Right renal pelvis (tissue), 4 donors: Measurements from ENCODE around the gene LOXHD1. TPM values are rescaled to one million over a fixed set of nuclear protein-coding genes. Genes with fewer than 3 reads are reported as not detected.

Experiments used
- DNase-seq, 4 donors: peaks; one replicate each; pipeline ENCODE4 v3.0.0-alpha.2; 2013; ENCODE audit warnings: low read depth in 4 of 4, low spot score in 3 of 4, missing footprints in 1 of 4
- polyA plus RNA-seq, 4 donors: library from polyadenylated mRNA; unstranded; fragments of 120-200 nt; gene quantifications; one replicate each; pipeline ENCODE4 v1.2.1, GENCODE V29; 2013; ENCODE audit not compliant: insufficient read length in 4 of 4

Gene LOXHD1
- polyA plus RNA-seq, 4 donors = 0.37 to 1.2 (median 0.67) TPM

DNA sequence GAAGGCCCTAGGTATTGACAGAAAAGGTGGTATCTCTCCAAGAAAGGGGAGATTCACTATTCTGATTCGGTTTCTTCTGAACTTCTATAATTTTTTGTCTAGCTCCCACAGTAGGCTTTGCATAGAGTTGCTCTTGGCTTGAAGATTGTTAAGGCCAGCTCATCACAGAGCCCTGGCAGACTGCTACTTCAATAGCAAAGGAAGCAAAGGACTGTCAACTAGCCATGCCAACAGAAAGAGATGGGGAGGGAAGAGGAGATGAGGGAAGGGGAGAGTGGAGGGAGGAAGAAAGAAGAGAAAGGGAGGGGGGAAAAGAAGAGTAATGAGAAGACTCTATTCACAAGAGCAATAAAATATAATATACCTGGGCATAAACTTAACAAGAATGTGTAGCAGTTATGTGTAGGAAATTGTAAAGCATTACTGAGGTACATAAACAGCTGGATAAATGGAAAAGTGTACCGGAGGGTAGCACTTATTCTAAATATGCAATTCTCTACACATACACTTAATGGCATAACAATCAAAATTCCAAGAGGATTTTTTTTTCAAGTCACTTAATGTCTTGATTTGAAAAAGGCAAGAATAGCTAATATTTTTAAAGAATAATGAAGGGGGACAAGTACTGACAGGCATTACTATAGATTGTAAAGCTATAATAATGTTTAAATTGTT lies 102.5 kb downstream of the LOXHD1 start:
- DNase-seq = no peak

- no peak for DNase-seq
Measured at GRCh38 chr18:46550609-46551008, 106.4 kb downstream of the LOXHD1 start.

GRCh38 chr18:46547520-46547919 lies 109.5 kb downstream of the LOXHD1 start:
- DNase-seq = no peak

DNA sequence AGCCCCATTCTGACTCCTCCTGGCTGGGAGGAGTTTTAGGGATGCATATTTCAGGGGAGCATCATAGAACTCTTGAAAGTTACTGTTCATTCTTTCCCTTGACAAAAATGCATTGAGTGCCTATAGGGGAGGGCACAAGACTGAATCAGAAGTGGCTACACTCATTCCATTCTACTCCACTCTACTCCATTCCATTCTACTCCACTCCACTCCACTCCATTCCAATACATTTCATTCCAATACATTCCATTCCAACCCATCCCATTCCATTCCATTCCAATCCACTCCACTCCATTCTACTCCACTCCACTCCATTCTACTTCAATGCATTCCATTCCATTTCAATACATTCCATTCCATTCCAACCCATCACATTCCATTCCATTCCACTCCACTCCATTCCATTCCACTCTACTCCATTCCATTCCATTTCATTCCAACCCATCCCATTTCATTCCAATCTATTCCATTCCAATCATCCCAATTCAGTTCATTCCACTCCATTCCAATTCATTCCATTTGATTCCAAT lies 110.8 kb downstream of the LOXHD1 start:
- no peak for DNase-seq

GRCh38 chr18:46542545-46542944 lies 114.5 kb downstream of the LOXHD1 start:
- DNase-seq = peak; percentile 12 to 28 (median 20)

DNA sequence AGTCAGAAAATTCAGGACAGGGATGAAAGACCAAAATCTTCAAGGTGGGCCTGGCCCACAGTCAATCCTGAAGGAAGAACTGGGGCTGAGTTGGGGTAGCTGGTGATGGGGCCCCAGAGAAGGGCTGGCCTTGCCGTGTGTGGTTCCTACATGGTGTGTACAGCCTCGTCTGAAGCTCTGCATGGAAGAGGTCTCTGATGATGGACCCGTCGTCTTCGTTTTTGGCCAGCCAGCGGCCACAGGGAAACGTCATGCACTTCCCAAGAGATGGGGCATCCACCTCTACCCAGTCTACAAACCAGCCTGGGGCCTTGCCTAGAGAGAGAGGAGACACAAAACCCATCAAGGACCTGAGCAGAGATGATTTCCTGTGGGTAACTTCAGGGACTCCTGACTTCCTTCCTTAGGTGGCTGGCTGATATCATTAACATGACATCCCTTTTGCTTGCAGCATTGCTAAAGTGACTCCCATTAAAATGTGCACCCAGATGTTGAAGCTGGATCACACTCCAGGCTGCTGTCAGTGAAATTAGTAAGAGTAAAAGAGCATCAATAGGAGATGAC lies 115.3 kb downstream of the LOXHD1 start:
- no peak for DNase-seq

DNA sequence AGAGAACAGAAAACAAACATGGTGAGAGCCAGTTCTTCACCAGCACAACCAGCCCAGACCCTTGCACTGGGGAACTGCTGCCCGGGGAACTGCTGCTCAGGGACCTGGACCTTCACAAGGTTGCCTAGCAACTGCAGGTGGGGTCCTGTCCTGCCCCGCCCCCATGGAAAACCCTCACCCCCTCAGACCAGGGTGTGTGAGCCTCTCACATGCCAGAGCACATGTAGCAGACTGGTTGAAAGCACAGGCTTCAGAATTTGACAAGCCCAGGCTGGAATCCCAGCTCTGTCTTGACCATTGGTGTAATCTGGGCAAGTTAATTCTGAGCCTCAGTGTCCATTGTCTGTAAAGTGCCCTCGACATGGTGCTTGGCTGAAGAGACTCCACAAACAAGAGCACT lies 118.6 kb downstream of the LOXHD1 start:
- DNase-seq = no peak

DNA sequence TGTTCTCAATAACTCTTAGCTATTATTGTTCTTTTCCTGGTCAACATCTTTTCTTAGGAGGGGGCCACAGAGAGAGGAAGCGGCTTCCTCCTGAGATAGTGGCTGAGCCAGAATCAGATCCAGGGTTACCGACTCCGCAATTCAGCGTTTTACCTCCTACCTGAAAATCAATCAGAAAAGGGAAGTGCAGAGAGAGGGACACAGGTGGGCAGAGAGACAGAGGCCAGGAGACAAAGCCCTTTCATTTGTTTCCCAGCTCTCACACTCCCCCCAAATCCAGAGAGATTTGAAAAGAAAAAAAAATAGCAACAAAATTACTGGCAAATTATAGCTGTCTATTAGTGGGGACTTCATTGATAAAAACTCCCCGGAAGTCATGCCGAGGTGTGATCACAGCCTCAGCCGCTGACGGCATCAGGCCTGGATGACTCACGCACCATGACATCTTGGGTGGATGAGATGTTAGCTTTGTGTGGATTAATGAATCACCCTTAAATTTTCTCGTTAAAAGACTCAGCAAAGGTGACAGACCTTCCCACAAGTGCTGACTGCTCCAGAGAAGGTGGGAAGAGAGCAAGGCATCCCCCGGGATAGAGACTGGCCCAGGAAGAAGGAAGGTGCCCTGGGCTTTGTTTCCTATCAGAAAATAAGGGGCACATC lies 120.7 kb downstream of the LOXHD1 start:
- DNase-seq = no peak

DNA sequence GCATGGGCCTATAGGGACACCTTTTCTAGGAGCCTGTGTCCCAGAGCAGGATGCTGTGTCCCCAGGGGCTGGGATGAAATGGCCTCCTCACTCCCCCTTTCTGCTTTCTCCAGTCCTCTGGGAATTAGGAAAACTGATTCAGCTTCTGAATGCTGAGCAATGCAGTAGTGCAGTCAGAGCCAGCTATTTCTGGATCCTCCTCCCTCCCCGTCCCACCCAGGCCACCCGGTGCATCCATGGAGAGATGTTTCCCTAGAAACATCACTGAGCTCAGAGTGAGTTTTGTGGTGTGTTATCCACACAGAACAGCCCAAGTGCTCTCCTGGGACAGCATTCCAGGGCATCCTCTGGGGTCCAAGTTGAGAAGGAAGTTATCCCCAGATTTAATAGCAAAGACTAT lies 125.5 kb downstream of the LOXHD1 start:
- no peak for DNase-seq

- no peak for DNase-seq
Measured at GRCh38 chr18:46528037-46528436, 129.0 kb downstream of the LOXHD1 start.

GRCh38 chr18:46519870-46520269 lies 137.2 kb downstream of the LOXHD1 start:
- DNase-seq = no peak

GRCh38 chr18:46518438-46518837 lies 138.6 kb downstream of the LOXHD1 start:
- DNase-seq = no peak

- no peak for DNase-seq
Measured at GRCh38 chr18:46516555-46516954, 140.5 kb downstream of the LOXHD1 start.

GRCh38 chr18:46510386-46510785 lies 146.6 kb downstream of the LOXHD1 start:
- DNase-seq = no peak

DNA sequence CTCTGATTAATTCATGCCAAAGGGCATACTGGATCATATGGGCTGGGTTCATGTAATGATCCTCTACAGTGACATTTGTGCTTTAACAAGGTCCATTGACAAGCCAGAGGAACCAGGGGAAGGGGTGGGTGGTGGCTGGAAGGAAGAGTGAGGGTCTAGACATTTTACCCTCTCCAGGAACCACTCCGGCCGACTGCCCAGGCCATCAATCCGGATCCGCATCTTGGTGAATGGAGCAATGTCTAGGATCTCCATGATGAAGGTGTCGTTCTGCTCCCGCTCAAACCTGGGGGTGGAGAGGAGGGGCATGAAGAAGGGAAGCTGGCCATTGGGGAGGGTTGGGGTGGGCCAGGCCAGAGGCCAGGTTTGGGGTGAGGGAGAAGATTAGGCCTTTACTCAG lies 147.5 kb downstream of the LOXHD1 start:
- no peak for DNase-seq

GRCh38 chr18:46506974-46507586 lies 149.9 kb downstream of the LOXHD1 start:
- DNase-seq = no peak

- peak in 3 of 4 donors; percentile 12 to 19 (median 16) for DNase-seq
Measured at GRCh38 chr18:46502444-46502843, 154.6 kb downstream of the LOXHD1 start.

GRCh38 chr18:46497129-46497528 lies 159.9 kb downstream of the LOXHD1 start:
- DNase-seq = peak; percentile 19 to 41 (median 37)

GRCh38 chr18:46488471-46489213 lies 168.4 kb downstream of the LOXHD1 start:
- DNase-seq = no peak

GRCh38 chr18:46485675-46486194 lies 171.3 kb downstream of the LOXHD1 start:
- DNase-seq = no peak
